Measurements from ENCODE around the gene CACNA2D2. TPM values are rescaled to one million over a fixed set of nuclear protein-coding genes. Genes with fewer than 3 reads are reported as not detected.

The CACNA2D2 gene
- total RNA-seq, 2 experiments from 2014 or later: 0.78 to 0.95 TPM

DNA sequence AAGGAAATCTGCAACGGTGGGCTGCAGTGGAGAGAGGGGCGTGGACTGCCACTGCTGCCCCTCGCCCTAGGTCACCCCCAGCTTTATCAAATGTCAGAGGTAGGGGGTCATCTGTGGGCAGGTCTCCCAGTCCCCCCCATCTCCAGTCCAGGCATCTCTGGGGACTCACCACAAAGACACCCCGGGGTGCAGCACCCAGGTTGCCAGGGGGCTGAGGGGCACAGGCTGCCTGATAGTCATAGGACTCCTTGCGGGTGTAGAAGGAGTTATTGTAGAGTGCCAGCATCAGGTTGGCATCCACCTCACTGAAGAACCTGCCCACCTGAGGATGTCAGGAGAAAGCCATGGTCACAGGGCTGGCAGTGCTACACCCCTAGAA is 137.6 kb downstream of the CACNA2D2 start:
- Mint-ChIP-seq H3K36me3 (ENCODE audit: low read depth) (no peaks in the 10 kb centered on the region), H3K27ac (peak overlapping the region; percentile 86), H3K4me3 (peak overlapping the region; percentile 80), H3K9me3 (ENCODE audit: insufficient read depth) (no peaks in the 10 kb centered on the region), H3K4me1 (ENCODE audit: low read depth) (peaks cover 16% of the 10 kb centered on the region), H3K27me3 (ENCODE audit: low read depth) (peaks cover 5% of the 10 kb centered on the region)
- CTCF ChIA-PET: interaction anchor here (0.7 to 1.4 kb wide), 5 partner anchors 15 to 202 kb away, joined by 3 to 5 read pairs (median 3); partner anchors contain the start of genes C3orf18, CYB561D2 and NPRL2
- POLR2A ChIA-PET: interaction anchor here (0.7 to 1.5 kb wide), 8 partner anchors 8 to 242 kb away, joined by 3 to 6 read pairs (median 3); partner anchors contain the start of genes CYB561D2, NPRL2 and RASSF1
- DNase-seq (no peak), ATAC-seq (no peak)

DNA sequence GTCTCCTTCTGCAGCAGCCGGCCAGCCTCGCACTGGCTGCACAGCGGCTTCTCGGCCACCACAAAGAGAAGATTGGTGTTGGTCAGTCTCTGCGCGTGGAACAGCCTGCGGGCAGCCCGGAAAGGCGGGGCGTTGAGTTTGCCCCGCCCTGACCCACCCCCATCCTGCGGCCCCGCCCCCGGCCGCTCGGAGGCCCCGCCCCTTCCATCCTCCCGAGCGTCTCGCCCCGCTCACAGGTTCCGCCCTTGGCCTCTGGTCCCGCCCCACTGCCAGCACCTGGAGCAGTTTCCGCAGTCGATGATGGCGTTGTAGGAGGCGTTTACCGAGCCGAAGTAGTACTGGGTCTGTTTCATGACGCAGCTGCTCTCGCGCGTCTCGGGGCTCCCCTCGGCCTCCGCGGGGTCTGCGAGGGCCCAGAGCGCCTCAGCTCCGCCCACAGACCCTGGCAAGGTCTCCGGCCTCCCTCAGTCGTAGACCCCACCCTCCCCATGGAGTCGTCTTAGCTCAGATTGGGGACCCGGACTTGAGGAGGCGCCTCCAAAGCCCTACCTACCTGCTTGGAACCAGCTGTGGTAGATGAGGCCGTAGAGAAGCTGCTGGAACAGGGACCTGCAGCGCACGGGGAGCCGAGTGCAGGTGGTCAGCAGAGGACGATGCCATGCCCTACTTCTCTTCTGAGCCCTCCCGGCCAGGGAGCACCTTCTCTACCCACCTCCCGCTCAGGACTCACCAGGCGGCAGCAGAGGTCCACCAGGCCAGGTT is 138.2 kb downstream of the CACNA2D2 start:
- CTCF ChIA-PET: interaction anchor here (0.7 to 1.4 kb wide), 5 partner anchors 15 to 202 kb away, joined by 3 to 5 read pairs (median 3); partner anchors contain the start of genes C3orf18, CYB561D2 and NPRL2
- Mint-ChIP-seq H3K4me3 (peak overlapping the region; percentile 80), H3K27me3 (ENCODE audit: low read depth) (peaks cover 5% of the 10 kb centered on the region), H3K36me3 (ENCODE audit: low read depth) (no peaks in the 10 kb centered on the region), H3K4me1 (ENCODE audit: low read depth) (peaks cover 17% of the 10 kb centered on the region), H3K27ac (peak overlapping the region; percentile 86), H3K9me3 (ENCODE audit: insufficient read depth) (no peaks in the 10 kb centered on the region)
- peak; percentile 99 for ATAC-seq
- POLR2A ChIA-PET: interaction anchor here (0.7 to 1.5 kb wide), 10 partner anchors 8 to 243 kb away, joined by 3 to 6 read pairs (median 3); partner anchors contain the start of genes CYB561D2, NPRL2 and RASSF1
- peak; percentile 98 for DNase-seq

DNA sequence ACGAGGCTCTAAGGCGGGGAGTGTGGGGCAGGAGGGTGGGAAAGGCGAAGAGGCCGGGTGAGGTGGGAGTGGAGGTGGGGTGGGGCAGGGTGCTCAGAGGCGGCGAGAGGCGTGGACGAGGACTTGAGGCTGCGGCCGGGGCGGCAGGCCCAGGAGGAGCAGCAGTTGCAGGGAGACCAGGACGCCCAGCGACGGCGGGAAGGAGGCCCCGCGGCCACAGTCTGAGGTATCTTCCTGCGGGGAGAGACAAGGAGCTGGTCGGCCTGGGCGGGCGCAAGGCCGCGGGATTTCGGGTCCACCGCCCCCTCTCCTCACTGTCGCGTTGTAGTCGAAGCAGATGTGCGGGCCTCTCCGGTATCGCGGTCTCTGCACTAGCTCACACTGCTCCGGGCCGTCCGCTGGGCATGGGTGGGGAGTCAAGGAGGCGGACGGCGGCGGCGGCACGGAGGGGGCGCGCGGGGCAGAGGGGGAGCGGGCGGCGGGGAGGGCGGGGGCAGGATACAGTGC is 138.8 kb downstream of the CACNA2D2 start:
- Mint-ChIP-seq H3K36me3 (ENCODE audit: low read depth) (no peaks in the 10 kb centered on the region), H3K4me1 (ENCODE audit: low read depth) (peaks cover 24% of the 10 kb centered on the region), H3K27me3 (ENCODE audit: low read depth) (peaks cover 5% of the 10 kb centered on the region), H3K9me3 (ENCODE audit: insufficient read depth) (no peaks in the 10 kb centered on the region), H3K27ac (peak overlapping the region; percentile 52), H3K4me3 (peak overlapping the region; percentile 80)
- POLR2A ChIA-PET: interaction anchor here (0.6 to 1.5 kb wide), 6 partner anchors 10 to 209 kb away, joined by 3 to 5 read pairs (median 3); partner anchors contain the start of genes CYB561D2 and NPRL2
- DNase-seq (peak; percentile 36), ATAC-seq (no peak)
- CTCF ChIA-PET: interaction anchor here (0.9 to 1.4 kb wide), 3 partner anchors 14 to 177 kb away, joined by 3 to 5 read pairs (median 5); partner anchors contain the start of genes CYB561D2 and NPRL2

DNA sequence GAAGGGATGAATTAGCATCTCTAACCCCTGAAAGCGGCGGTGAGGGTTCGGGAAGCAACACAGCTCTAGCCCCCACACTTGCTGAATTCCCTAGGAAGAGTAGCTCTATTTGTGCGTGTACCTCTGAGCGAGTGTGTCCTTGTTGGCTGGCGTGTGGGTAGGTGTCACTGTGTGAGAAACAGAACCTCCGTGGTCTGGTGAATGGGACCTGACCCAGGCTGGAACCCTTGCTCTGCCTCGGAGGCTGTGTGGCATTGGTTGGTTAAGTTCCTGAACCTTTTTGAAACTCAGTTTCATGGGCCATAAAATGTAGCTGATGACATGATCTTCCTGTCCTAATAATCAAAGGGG is 143.7 kb downstream of the CACNA2D2 start:
- CTCF ChIA-PET: interaction anchor here (1.2 kb wide), 1 partner anchor 10 kb away, joined by 5 read pairs; the partner anchor contains the start of genes CYB561D2 and NPRL2

DNA sequence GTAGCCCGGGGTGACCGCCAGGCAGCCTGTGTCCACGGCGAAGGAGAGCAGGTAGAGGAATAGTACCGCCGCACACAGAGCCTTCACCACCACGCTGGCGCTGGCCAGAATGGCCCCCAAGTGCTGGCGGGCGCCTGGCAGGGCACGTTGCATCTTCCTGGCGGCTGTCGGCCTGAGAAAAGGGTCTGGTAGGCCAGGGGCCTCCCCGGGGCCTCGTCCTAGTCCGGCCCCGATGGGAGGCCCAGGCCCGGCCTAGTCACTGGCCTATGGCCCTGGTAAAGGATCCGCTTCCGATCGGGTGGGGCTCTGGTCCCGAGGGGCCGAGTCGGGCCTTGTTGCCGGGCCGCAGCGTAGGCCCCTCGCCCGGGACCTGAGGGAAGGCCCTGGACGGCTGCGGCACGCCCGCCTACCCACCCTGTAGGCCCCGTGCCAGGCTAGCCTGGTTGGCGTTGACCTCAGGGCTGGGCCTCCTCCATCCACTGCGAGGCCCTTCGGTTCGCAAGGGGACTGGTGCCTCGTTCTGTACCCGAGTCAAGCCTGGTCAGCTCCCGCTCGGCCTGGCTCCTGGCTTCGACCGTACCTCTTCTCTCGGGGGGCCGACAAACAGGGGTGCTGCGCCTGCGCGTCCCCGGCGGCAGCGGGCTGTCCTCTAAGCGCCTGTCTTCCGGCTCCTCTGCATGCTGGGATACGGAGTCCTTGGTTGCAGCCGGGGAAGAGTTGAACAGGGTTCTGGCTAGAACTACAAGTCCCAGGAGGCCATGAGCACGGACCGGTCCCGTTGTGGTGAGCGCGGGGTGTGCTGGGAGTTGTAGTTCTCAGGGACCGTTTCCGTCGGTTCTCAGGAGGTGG is 144.3 kb downstream of the CACNA2D2 start, which contains the start of gene TMEM115:
Gene TMEM115 (minus strand): TSS at position 611 of the 849 bp plus-strand sequence. CDS start 458 bp downstream, at position 153.
- no peaks in the 10 kb centered on the region for H3K9me3 Mint-ChIP-seq (ENCODE audit: insufficient read depth)
- H3K4me1 Mint-ChIP-seq (ENCODE audit: low read depth): peaks cover 50% of the 10 kb centered on the region
- H3K4me3 Mint-ChIP-seq: peak within 1 kb of the TSS; percentile 96
- H3K36me3 Mint-ChIP-seq (ENCODE audit: low read depth): peaks cover 26% of the 10 kb centered on the region
- DNase-seq: peak; percentile 98
- CTCF ChIA-PET: interaction anchor here (0.9 to 1.2 kb wide), 2 partner anchors 9 to 18 kb away, joined by 3 to 5 read pairs; partner anchors contain the start of genes CYB561D2, NPRL2 and RASSF1
- H3K27me3 Mint-ChIP-seq (ENCODE audit: low read depth): peaks cover 5% of the 10 kb centered on the region
- peak within 1 kb of the TSS; percentile 93 for H3K27ac Mint-ChIP-seq
- POLR2A ChIA-PET: interaction anchor here (0.6 to 1.6 kb wide), 4 partner anchors 9 to 22 kb away, joined by 3 to 9 read pairs (median 4); partner anchors contain the start of genes CYB561D2, NPRL2 and RASSF1
- ATAC-seq: peak; percentile 99

More for the DNA sequence above, 143.7 kb downstream of the CACNA2D2 start:
- H3K9me3 Mint-ChIP-seq (ENCODE audit: insufficient read depth): no peaks in the 10 kb centered on the region
- H3K4me1 Mint-ChIP-seq (ENCODE audit: low read depth): peaks cover 53% of the 10 kb centered on the region
- DNase-seq (no peak), ATAC-seq (no peak)
- H3K36me3 Mint-ChIP-seq (ENCODE audit: low read depth): peaks cover 21% of the 10 kb centered on the region
- POLR2A ChIA-PET: interaction anchor here (0.8 to 1.6 kb wide), 3 partner anchors 9 to 22 kb away, joined by 3 to 9 read pairs (median 4); partner anchors contain the start of genes CYB561D2, NPRL2 and RASSF1
- peak overlapping the region; percentile 93 for H3K27ac Mint-ChIP-seq
- H3K27me3 Mint-ChIP-seq (ENCODE audit: low read depth): peaks cover 5% of the 10 kb centered on the region
- peak overlapping the region; percentile 96 for H3K4me3 Mint-ChIP-seq

DNA sequence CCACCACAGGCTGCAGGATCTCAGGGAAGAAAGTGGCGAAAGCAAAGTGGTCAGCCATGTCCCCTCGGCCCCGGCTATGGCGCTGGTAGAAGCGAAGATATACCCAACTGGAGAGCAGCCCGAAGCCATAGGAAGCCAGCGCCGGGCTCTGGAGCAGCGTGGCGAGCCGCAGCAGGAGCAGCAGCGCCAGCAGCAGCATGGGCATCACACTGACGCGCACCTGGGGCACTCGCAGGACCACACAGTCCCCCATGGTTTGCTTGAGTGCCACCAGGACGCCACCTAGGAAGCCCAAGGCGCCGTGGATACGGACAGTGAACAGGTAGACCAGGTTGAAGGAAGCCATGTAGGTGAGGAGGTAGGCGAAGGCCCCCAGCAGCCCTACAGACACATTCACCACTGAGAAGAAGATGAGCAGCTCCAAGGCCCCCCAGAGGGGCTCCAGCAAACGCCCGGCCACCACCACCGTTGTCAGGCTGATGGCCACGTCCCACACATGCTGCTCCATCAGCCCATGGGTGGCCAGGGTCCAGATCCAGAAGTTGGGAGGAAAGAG is 145.0 kb downstream of the CACNA2D2 start:
- DNase-seq: no peak
- H3K4me1 Mint-ChIP-seq (ENCODE audit: low read depth): peaks cover 48% of the 10 kb centered on the region
- peaks cover 27% of the 10 kb centered on the region for H3K36me3 Mint-ChIP-seq (ENCODE audit: low read depth)
- no peaks in the 10 kb centered on the region for H3K9me3 Mint-ChIP-seq (ENCODE audit: insufficient read depth)
- ChIA-PET CTCF (interaction anchor here (0.9 kb wide), 1 partner anchor 18 kb away, joined by 3 read pairs; the partner anchor contains the start of gene RASSF1), POLR2A (interaction anchor here (1.9 kb wide), 1 partner anchor 18 kb away, joined by 9 read pairs; the partner anchor contains the start of gene RASSF1)
- peaks cover 4% of the 10 kb centered on the region for H3K27me3 Mint-ChIP-seq (ENCODE audit: low read depth)
- H3K4me3 Mint-ChIP-seq: peak overlapping the region; percentile 96
- peak overlapping the region; percentile 84 for H3K27ac Mint-ChIP-seq
- no peak for ATAC-seq

DNA sequence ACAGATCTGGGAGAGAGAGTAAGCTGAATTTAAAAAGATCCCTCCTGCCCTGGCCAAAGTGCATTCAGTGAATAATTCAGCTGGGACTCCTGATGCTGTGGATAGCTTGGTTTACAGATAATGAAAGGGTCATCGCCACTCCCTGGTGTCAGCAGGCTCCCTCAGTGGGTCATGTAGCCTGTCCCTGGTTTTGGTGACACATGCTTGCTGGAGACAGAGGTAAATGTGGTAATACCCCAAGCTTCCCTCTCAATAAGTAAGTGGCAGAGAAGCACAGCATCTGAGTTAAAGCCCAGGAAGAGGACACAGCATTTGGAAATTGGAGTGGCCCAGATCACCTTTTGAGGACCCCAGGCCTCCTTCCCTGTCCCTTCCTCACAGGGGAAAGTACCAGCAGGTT is 146.0 kb downstream of the CACNA2D2 start:
- H3K27me3 Mint-ChIP-seq (ENCODE audit: low read depth): no peaks in the 10 kb centered on the region
- peak overlapping the region; percentile 96 for H3K4me3 Mint-ChIP-seq
- no peaks in the 10 kb centered on the region for H3K9me3 Mint-ChIP-seq (ENCODE audit: insufficient read depth)
- ChIA-PET CTCF (interaction anchor here (1.3 to 2.0 kb wide), 3 partner anchors 10 to 19 kb away, joined by 4 to 11 read pairs (median 5); partner anchors contain the start of gene ZMYND10), POLR2A (interaction anchor here (0.9 to 2.2 kb wide), 4 partner anchors 8 to 254 kb away, joined by 3 to 11 read pairs (median 6); partner anchors contain the start of genes CISH and RASSF1)
- H3K4me1 Mint-ChIP-seq (ENCODE audit: low read depth): peaks cover 50% of the 10 kb centered on the region
- DNase-seq: no peak
- ATAC-seq: no peak
- peaks cover 32% of the 10 kb centered on the region for H3K36me3 Mint-ChIP-seq (ENCODE audit: low read depth)
- H3K27ac Mint-ChIP-seq: peak overlapping the region; percentile 44

DNA sequence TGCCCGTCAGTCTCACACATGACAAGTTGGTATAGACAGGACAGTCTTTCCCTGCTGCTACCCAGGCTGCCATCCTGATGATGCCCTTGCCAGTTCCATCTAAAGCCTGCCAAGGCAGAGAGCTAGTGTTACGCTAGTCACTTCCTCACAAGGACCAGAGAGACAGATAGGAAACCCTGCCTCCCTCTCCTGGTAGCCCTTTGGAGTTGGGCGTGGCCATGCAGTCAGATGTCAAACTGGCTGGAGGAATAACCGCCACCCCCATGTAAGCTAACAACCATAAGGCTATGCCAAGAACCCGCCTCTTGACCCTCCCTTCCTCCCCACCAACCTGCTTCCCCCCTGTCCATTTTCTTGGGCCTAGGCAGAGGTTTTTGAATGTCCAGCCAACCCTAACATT is 146.9 kb downstream of the CACNA2D2 start:
- Mint-ChIP-seq H3K36me3 (ENCODE audit: low read depth) (peaks cover 33% of the 10 kb centered on the region), H3K27me3 (ENCODE audit: low read depth) (no peaks in the 10 kb centered on the region), H3K9me3 (ENCODE audit: insufficient read depth) (no peaks in the 10 kb centered on the region), H3K4me1 (ENCODE audit: low read depth) (peaks cover 55% of the 10 kb centered on the region), H3K4me3 (peak overlapping the region; percentile 96), H3K27ac (no peak overlapping the region)
- no peak for DNase-seq
- ATAC-seq: no peak
- CTCF ChIA-PET: interaction anchor here (1.0 to 2.0 kb wide), 6 partner anchors 9 to 186 kb away, joined by 3 to 11 read pairs (median 4); partner anchors contain the start of genes RASSF1 and ZMYND10
- POLR2A ChIA-PET: interaction anchor here (0.8 to 2.2 kb wide), 4 partner anchors 11 to 255 kb away, joined by 3 to 11 read pairs (median 6); partner anchors contain the start of genes CISH, RASSF1 and ZMYND10

DNA sequence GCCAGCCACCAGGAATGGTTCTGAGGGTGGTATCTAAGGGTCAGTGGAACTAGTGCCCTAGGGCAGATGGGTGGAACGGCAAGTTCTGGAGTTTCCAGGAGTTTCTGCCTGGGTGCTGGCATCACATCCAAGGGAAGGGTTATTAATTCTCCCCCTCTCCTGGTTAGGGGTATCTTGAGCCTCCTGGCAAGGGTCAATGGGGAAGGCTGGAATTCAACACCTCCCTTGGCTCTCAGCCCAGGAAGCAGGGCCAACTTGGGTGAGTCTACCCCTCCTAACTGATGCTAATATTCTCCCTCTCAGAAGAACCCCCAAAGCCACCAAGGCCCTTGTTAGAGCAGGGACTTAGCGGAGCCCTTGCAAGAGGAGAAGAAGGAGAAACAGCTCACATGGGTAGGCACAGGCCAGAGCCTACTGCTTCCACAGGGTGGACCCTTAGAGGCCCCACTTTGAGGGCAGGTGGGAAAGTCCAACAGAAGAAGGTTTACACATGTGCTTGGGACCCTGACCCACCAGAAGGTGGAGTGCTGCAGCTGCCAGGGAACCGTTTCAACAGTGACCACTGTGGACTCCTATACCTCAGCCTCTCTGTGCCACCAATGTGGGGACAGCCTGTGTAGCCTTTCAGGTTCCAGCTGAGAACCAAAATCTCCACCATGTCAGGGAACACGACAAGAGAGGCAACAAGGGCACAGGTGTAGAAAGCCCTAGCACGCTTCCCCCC is 147.4 kb downstream of the CACNA2D2 start:
- ATAC-seq (no peak), DNase-seq (no peak)
- Mint-ChIP-seq H3K4me1 (ENCODE audit: low read depth) (peaks cover 61% of the 10 kb centered on the region), H3K27me3 (ENCODE audit: low read depth) (no peaks in the 10 kb centered on the region), H3K9me3 (ENCODE audit: insufficient read depth) (no peaks in the 10 kb centered on the region), H3K27ac (no peak overlapping the region), H3K36me3 (ENCODE audit: low read depth) (peaks cover 39% of the 10 kb centered on the region), H3K4me3 (peak overlapping the region; percentile 96)
- CTCF ChIA-PET: interaction anchor here (1.0 to 2.0 kb wide), 6 partner anchors 9 to 186 kb away, joined by 3 to 11 read pairs (median 4); partner anchors contain the start of genes RASSF1 and ZMYND10
- POLR2A ChIA-PET: interaction anchor here (0.8 to 3.5 kb wide), 3 partner anchors 10 to 18 kb away, joined by 3 to 21 read pairs (median 11); partner anchors contain the start of genes RASSF1 and ZMYND10
